Body of pancreas (tissue), 4 donors: ENCODE measurements around the gene CD74. TPM values are rescaled to one million over a fixed set of nuclear protein-coding genes. Genes with fewer than 3 reads are reported as not detected.

Experiments
- ATAC-seq: fragments of 150-250 bp; one replicate; pipeline ENCODE4 v1.9.1; 2016
- DNase-seq, 4 donors: peaks; one replicate each; pipeline ENCODE4 v3.0.0-alpha.2; 2019
- H3K27ac ChIP-seq, 4 donors: fragments of 200-600 bp; sonication (generic); 1 replicate in 3 of 4; 2 replicates in 1 of 4; pipeline versions ENCODE4 v1.5.1 to v1.6.1; 2016 to 2019; ENCODE audit warnings: mild to moderate bottlenecking in 1 of 4, mixed read lengths in 1 of 4, moderate library complexity in 1 of 4
- H3K27me3 ChIP-seq, 2 donors: fragments of 200-600 bp; sonication (generic); one replicate each; pipeline ENCODE4 v1.6.0; 2016; ENCODE audit warnings: mild to moderate bottlenecking in 1 of 2
- H3K36me3 ChIP-seq, 2 donors: fragments of 200-600 bp; sonication (generic); replicated peaks in 1 of 2; 2 replicates each; pipeline ENCODE4 v1.5.1; 2016; ENCODE audit warnings: low read depth in 2 of 2; ENCODE audit not compliant: insufficient read depth in 1 of 2
- H3K4me1 ChIP-seq: fragments of 200-600 bp; sonication (generic); one replicate; pipeline ENCODE4 v1.6.0; 2016
- H3K4me3 ChIP-seq, 2 donors: fragments of 200-600 bp; sonication (generic); 1 replicate in 1 of 2; 2 replicates in 1 of 2; pipeline ENCODE4 v1.5.1; 2016 to 2019
- H3K9me3 ChIP-seq, 3 donors: fragments of 200-600 bp; sonication (generic); 1 replicate in 2 of 3; 2 replicates in 1 of 3; pipeline ENCODE4 v1.5.1; 2016
- POLR2A ChIP-seq, 3 donors: fragments of 450-650 bp; IDR thresholded peaks; one replicate each; pipeline ENCODE4 v1.6.1; 2016; ENCODE audit warnings: antibody characterized with exemption in 3 of 3, mild to moderate bottlenecking in 2 of 3
- WGBS, 2 donors: methylation state at CpG; one replicate each; pipeline ENCODE4 v1.1.5; 2017; 5-methylcytosine and 5-hydroxymethylcytosine counted together
- intact Hi-C: fragments of 100-400 bp; cut with DNase I; formaldehyde crosslinking; loops from one replicate; pipeline ENCODE4 v1.15.1; 2023
- total RNA-seq, 2 donors: library from RNA; depleted of rRNA; stranded (reverse); fragments of >200 nt; gene quantifications; one replicate each; pipeline ENCODE4 v1.1.0, GENCODE V29; 2016
- TF ChIP-seq, protein P1 (sequence below), 7 experiments: fragments of 450-650 bp in 4 of 7; fragments of 200-600 bp in 3 of 7; sonication (generic) in 3 of 7; IDR thresholded peaks; one replicate each; pipeline ENCODE4 v1.5.1; 2016 to 2019; ENCODE audit warnings: antibody characterized with exemption in 7 of 7

CD74 gene
- total RNA-seq, 2 donors from 2014 or later = 130 to 405 TPM

GRCh38 chr5:150406723-150407095 is 6.0 kb downstream of the CD74 start:
- H3K9me3 ChIP-seq = no peaks in the 10 kb centered on the region
- TF ChIP-seq, protein P1, sequence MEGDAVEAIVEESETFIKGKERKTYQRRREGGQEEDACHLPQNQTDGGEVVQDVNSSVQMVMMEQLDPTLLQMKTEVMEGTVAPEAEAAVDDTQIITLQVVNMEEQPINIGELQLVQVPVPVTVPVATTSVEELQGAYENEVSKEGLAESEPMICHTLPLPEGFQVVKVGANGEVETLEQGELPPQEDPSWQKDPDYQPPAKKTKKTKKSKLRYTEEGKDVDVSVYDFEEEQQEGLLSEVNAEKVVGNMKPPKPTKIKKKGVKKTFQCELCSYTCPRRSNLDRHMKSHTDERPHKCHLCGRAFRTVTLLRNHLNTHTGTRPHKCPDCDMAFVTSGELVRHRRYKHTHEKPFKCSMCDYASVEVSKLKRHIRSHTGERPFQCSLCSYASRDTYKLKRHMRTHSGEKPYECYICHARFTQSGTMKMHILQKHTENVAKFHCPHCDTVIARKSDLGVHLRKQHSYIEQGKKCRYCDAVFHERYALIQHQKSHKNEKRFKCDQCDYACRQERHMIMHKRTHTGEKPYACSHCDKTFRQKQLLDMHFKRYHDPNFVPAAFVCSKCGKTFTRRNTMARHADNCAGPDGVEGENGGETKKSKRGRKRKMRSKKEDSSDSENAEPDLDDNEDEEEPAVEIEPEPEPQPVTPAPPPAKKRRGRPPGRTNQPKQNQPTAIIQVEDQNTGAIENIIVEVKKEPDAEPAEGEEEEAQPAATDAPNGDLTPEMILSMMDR (IDR thresholded peaks at IDR 0.05) = no peak
- no peak for TF ChIP-seq POLR2A (IDR thresholded peaks at IDR 0.05)
- H3K27ac ChIP-seq = no peak overlapping the region
- 63 to 65% methylated on average over 7 to 10 of the region's 10 CpGs for WGBS, 2 donors
- no peak for ATAC-seq
- intact Hi-C loops = no loop called here
- DNase-seq = no peak
- H3K36me3 ChIP-seq = peaks cover 0 to 16% of the 10 kb centered on the region in 2 donors
- no peak overlapping the region for H3K4me3 ChIP-seq
- peaks cover 12% of the 10 kb centered on the region for H3K4me1 ChIP-seq
- no peaks in the 10 kb centered on the region for H3K27me3 ChIP-seq

GRCh38 chr5:150406103-150406722 is 6.5 kb downstream of the CD74 start:
- DNase-seq (no peak), ATAC-seq (no peak)
- H3K36me3 ChIP-seq = peaks cover 0 to 16% of the 10 kb centered on the region in 2 donors
- peaks cover 12% of the 10 kb centered on the region for H3K4me1 ChIP-seq
- no peak overlapping the region for H3K27ac ChIP-seq
- H3K27me3 ChIP-seq = no peaks in the 10 kb centered on the region
- no peak for TF ChIP-seq POLR2A (IDR thresholded peaks at IDR 0.05)
- TF ChIP-seq, protein P1 (IDR thresholded peaks at IDR 0.05) = no peak
- WGBS, 2 donors = 75 to 80% methylated on average over 1 to 4 of the region's 4 CpGs
- no peak overlapping the region for H3K4me3 ChIP-seq
- intact Hi-C loops = no loop called here
- no peaks in the 10 kb centered on the region for H3K9me3 ChIP-seq

DNA sequence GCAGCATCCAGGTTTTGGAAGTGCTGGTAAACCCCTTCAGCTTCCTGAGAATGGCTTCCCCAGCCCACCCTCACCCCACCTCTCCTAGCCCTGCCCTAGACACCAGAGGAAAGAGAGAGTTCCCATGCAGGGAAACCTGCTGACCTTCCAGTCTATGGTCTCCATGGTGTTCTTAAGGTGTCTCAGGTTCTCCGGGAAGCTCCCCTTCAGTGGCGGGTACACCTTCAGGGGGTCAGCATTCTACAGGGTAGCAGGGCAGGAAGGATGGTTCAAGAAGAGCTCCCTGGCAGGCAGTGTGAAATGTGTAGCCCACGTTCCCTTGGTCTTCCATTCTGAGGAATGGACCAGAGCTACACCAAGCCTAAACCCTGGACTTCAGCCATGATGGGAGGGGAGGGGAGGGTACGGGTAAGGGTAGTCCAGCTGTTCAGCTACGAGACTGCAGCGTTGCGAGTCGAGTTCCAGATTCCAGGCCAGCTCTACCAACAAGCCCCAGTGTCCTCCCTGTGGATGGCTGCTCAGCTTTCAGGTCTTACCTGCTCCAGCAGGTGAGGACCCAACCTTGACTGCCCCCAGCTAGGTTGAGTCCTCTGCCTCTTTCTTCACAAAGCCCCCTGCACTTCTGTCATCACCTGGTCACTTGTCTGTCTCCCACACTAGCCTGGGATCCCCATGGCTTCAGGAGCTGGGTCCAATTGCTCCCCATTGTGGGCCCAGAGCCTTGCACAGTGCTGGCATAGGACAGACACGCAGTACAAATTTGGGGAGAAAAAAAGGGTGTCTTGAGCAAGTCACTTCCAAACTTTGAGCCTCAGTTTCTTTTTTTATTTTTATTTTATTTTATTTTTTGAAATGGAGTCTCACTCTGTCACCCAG is 7.5 kb downstream of the CD74 start:
- intact Hi-C loops = no loop called here
- TF ChIP-seq POLR2A (IDR thresholded peaks at IDR 0.05) = no peak
- TF ChIP-seq, protein P1 (IDR thresholded peaks at IDR 0.05) = no peak
- Histone ChIP-seq H3K36me3 (peaks cover 0 to 16% of the 10 kb centered on the region in 2 donors), H3K27ac (no peak overlapping the region), H3K4me3 (no peak overlapping the region), H3K27me3 (no peaks in the 10 kb centered on the region), H3K4me1 (peaks cover 5% of the 10 kb centered on the region), H3K9me3 (no peaks in the 10 kb centered on the region)
- WGBS, 2 donors = 78 to 89% methylated on average over 6 to 9 of the region's 9 CpGs
- no peak for DNase-seq
- no peak for ATAC-seq

DNA sequence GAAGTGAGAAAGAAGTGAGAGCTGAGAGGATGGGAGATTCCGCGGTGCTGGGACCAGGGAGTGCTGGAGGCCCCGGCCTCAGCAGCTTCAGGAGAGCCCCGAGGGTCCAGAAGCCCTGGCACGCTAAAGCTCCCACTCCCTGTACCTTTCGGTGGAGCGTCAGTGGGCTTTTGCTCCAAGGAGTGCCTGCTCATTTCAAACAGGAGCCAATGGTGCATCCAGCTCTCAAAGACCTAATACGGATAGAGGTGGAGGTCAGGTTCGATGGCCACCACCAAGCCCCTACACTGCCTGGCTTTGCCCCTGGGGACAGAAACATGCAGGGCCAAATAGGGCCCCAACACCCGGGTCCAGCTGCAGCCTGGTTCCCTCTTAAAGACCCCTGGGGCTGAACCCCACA is 8.2 kb downstream of the CD74 start:
- peaks cover 0 to 16% of the 10 kb centered on the region in 2 donors for H3K36me3 ChIP-seq

More for the DNA sequence above, 8.2 kb downstream of the CD74 start:
- DNase-seq (no peak), ATAC-seq (no peak)
- intact Hi-C loops = no loop called here
- H3K4me1 ChIP-seq = no peaks in the 10 kb centered on the region
- WGBS, 2 donors = 83 to 86% methylated on average over 10 of the region's 10 CpGs
- no peak overlapping the region for H3K4me3 ChIP-seq
- H3K9me3 ChIP-seq = no peaks in the 10 kb centered on the region
- TF ChIP-seq, protein P1 (IDR thresholded peaks at IDR 0.05) = no peak
- no peak for TF ChIP-seq POLR2A (IDR thresholded peaks at IDR 0.05)
- H3K27ac ChIP-seq = no peak overlapping the region
- H3K27me3 ChIP-seq = no peaks in the 10 kb centered on the region
